BE2C (cell line): Measurements from ENCODE around the gene GPSM1.

ENCODE experiments used
- DNase-seq: peaks from one replicate; pipeline ENCODE4 v3.0.0-alpha.2; 2020
- H3K27me3 ChIP-seq: fragments of 250-450 bp; sonication (Bioruptor Pico); 2 replicates; pipeline ENCODE4 v1.5.1; 2020; ENCODE audit warnings: mild to moderate bottlenecking
- H3K36me3 ChIP-seq: fragments of 250-450 bp; sonication (Bioruptor Pico); 2 replicates; pipeline ENCODE4 v1.5.1; 2020; ENCODE audit warnings: mild to moderate bottlenecking
- H3K4me1 ChIP-seq: fragments of 250-450 bp; sonication (Bioruptor Pico); 2 replicates; pipeline ENCODE4 v1.5.1; 2020
- H3K4me3 ChIP-seq: 2 replicates; pipeline ENCODE4 v1.5.1; 2011; ENCODE audit warnings: low read depth, low read length
- H3K9me3 ChIP-seq: fragments of 250-450 bp; sonication (Bioruptor Pico); 2 replicates; pipeline ENCODE4 v1.5.1; 2020
- CTCF ChIP-seq: IDR thresholded peaks from 2 replicates; pipeline ENCODE4 v1.5.1; 2012; ENCODE audit warnings: mild to moderate bottlenecking, low read depth, low read length

Gene GPSM1

GRCh38 chr9:136335296-136336155 is 8.2 kb downstream of the GPSM1 start:
- DNase-seq: no peak
- no peaks in the 10 kb centered on the region for H3K9me3 ChIP-seq
- no peak overlapping the region for H3K4me3 ChIP-seq
- no peak for TF ChIP-seq CTCF
- H3K4me1 ChIP-seq: no peaks in the 10 kb centered on the region
- no peaks in the 10 kb centered on the region for H3K27me3 ChIP-seq
- peaks cover 52% of the 10 kb centered on the region for H3K36me3 ChIP-seq

DNA sequence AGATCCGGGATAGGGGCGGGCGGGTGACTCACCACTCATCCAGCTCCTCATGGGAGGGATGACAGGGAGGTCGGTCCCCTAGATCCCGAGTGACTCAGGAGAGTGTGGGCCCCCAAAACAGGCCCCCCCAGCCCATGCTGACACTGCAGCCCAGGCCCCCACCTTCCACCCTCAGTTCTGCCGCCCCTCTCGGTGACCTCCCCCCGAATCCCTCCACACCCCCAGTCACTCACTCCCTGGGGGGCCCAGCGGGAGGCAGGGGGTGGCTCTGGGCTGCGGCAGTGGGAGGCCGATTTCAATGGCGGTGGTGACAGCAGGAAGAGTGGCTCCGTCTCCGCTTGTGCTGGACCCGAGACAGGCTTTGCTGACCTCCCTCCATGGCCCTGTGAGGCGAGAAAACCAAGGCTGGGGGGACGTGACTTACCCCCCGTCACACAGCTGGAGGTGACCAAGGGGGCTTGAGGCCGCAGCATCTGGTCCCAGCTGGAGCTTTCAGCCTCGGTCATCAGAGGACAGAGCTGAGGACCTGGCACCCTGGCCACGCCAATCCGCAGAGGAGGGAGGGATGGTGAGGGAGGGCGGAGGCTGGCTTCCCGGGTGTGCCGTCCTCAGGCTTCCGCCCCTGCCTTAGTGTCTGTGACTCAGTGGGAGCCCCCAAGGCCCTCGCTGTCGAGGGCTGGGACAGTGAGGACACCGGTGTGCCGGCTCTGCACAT is 9.0 kb downstream of the GPSM1 start:
- H3K36me3 ChIP-seq: peaks cover 54% of the 10 kb centered on the region
- H3K4me1 ChIP-seq: no peaks in the 10 kb centered on the region
- TF ChIP-seq CTCF: no peak
- H3K4me3 ChIP-seq: no peak overlapping the region
- DNase-seq: no peak
- H3K27me3 ChIP-seq: no peaks in the 10 kb centered on the region
- H3K9me3 ChIP-seq: no peaks in the 10 kb centered on the region

GRCh38 chr9:136336881-136337280 is 9.5 kb downstream of the GPSM1 start:
- DNase-seq: no peak
- Histone ChIP-seq H3K4me3 (no peak overlapping the region), H3K27me3 (no peaks in the 10 kb centered on the region), H3K36me3 (peaks cover 53% of the 10 kb centered on the region), H3K4me1 (no peaks in the 10 kb centered on the region), H3K9me3 (no peaks in the 10 kb centered on the region)
- TF ChIP-seq CTCF: no peak

DNA sequence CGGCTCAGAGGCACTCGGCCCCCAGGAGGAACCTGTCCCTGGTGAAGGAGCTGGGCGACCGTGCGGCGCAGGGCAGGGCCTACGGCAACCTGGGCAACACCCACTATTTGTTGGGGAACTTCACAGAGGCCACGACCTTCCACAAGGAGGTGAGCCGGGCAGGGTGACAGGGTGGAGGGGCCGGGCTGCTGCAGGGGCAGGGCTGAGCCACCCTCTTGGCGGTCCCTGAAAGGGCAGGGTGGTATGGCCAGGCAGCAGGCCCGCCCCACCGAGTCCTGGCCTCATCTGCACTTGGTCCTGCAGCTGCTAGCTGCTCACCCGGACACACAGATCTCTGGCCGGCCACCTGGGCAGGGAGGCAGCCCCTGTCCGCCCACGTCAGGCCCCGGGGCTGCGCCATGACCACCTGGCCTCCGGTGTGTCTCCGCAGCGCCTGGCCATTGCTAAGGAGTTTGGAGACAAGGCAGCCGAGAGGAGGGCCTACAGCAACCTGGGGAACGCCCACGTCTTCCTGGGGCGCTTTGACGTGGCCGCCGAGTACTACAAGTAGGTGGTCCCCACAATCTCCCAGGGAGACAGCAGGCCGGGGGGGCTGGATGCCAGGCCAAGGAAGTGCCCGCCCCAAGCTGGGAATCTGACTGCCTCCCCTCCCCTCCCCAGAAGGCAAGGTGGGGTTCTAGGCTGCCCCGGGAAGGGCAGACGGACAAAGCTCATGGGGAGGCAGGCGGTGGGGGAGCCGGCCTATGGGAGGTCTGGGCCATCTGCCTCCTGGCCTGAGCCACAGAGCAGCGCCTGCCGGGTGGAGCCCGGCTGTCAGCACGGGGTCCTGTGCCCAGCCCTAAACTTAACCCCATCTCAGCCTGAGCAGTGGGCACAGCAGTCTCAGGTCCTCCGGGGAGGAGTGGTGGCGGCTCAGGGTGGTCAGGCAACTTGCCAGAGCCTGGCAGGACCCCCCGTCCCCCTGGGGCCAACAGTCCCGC is 10.4 kb downstream of the GPSM1 start:
- H3K9me3 ChIP-seq: no peaks in the 10 kb centered on the region
- no peak overlapping the region for H3K4me3 ChIP-seq
- DNase-seq: no peak
- peaks cover 48% of the 10 kb centered on the region for H3K36me3 ChIP-seq
- H3K4me1 ChIP-seq: no peaks in the 10 kb centered on the region
- no peak for TF ChIP-seq CTCF
- no peaks in the 10 kb centered on the region for H3K27me3 ChIP-seq

DNA sequence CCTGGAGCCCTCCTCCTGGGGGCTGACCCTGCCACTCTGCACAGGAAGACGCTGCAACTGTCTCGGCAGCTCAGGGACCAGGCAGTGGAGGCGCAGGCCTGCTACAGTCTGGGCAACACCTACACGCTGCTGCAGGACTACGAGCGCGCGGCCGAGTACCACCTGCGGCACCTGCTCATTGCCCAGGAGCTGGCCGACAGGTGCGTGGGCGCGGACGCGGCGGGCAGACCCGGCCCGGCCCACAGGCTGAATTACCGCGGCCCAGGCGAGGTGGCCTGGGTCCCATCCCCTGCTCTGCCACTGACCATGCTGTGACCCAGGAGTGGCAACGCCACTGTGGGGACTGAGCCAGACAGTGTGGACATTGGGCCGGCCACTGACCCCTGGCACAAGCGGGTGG is 11.2 kb downstream of the GPSM1 start:
- H3K4me1 ChIP-seq: peaks cover 5% of the 10 kb centered on the region
- H3K9me3 ChIP-seq: no peaks in the 10 kb centered on the region
- H3K4me3 ChIP-seq: no peak overlapping the region
- H3K27me3 ChIP-seq: no peaks in the 10 kb centered on the region
- TF ChIP-seq CTCF: no peak
- peaks cover 48% of the 10 kb centered on the region for H3K36me3 ChIP-seq
- no peak for DNase-seq
